Esophagus squamous epithelium (tissue), 4 donors: ENCODE data around the gene CALY.

Experiments
- POLR2A ChIP-seq, 4 donors: fragments of 450-650 bp; IDR thresholded peaks; one replicate each; pipeline ENCODE4 v1.6.1; 2017; ENCODE audit warnings: antibody characterized with exemption in 4 of 4, mild to moderate bottlenecking in 4 of 4, moderate library complexity in 3 of 4
- TF ChIP-seq, protein P1 (sequence below), 6 experiments: fragments of 450-650 bp in 4 of 6; fragments of 200-600 bp in 2 of 6; sonication (generic) in 2 of 6; IDR thresholded peaks; one replicate each; pipeline ENCODE4 v1.5.1; 2016 to 2019; ENCODE audit warnings: antibody characterized with exemption in 6 of 6, mild to moderate bottlenecking in 4 of 6, moderate library complexity in 4 of 6

DNA sequence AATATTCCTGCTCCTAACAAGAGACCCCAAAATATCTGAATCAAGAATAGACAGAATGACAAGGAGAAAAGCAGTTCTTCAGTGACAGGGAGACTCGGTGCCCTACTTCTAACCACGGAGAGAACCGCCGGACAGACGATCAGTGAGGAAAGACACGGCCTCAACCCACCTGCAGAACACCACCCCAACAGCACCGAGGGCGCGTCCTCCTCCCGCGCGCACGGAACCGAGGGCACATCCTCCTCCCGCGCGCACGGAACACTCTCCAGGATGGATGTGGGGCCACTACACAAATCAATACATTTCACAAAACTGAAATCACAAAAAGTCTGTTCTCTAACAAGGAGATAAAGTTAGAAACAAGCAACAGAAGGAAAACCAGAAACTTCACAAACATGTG is 50.3 kb downstream of the CALY start:
- no peak for TF ChIP-seq POLR2A (IDR thresholded peaks at IDR 0.05)
- TF ChIP-seq, protein P1, sequence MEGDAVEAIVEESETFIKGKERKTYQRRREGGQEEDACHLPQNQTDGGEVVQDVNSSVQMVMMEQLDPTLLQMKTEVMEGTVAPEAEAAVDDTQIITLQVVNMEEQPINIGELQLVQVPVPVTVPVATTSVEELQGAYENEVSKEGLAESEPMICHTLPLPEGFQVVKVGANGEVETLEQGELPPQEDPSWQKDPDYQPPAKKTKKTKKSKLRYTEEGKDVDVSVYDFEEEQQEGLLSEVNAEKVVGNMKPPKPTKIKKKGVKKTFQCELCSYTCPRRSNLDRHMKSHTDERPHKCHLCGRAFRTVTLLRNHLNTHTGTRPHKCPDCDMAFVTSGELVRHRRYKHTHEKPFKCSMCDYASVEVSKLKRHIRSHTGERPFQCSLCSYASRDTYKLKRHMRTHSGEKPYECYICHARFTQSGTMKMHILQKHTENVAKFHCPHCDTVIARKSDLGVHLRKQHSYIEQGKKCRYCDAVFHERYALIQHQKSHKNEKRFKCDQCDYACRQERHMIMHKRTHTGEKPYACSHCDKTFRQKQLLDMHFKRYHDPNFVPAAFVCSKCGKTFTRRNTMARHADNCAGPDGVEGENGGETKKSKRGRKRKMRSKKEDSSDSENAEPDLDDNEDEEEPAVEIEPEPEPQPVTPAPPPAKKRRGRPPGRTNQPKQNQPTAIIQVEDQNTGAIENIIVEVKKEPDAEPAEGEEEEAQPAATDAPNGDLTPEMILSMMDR (IDR thresholded peaks at IDR 0.05): no peak
